K562 (cell line): ENCODE results near the gene SRP9. TPM values are rescaled to one million over a fixed set of nuclear protein-coding genes. Genes with fewer than 3 reads are reported as not detected.

ENCODE experiments used
- ATAC-seq: fragments of 200-7000 bp; cut with Tn5 transposase; 3 replicates; pipeline ENCODE4 v1.9.1; 2020; ENCODE audit warnings: moderate library complexity
- BruUV-seq: library from RNA; stranded (reverse); fragments of 400-500 nt; replicated peaks from 2 replicates; lab custom pipeline; 2021; lab: Mats Ljungman, UMichigan
- CTCF ChIA-PET: fragments of 300-600 bp; formaldehyde crosslinking; extraction: SDS; loops from one replicate; lab custom pipeline; 2021; ENCODE audit warnings: low intra/inter-chr PET ratio; lab: Yijun Ruan, JAX
- POLR2A ChIA-PET: fragments of 300-600, 350-650 bp; sonication (Branson Sonifier 250); formaldehyde crosslinking; extraction: SDS; loops from one replicate; lab custom pipeline; 2021; ENCODE audit warnings: antibody characterized with exemption, inconsistent platforms; lab: Yijun Ruan, JAX
- DNase-seq, 4 experiments: peaks; one replicate each; pipeline versions ENCODE4 v3.0.0 to v3.0.0-alpha.2; 2011 to 2018; ENCODE audit warnings: low spot score in 3 of 4, mixed read lengths in 3 of 4; ENCODE audit errors: extremely low read depth in 1 of 4
- FAIRE-seq: peaks from 2 replicates; lab custom pipeline; 2011; peaks lifted over from hg19 to GRCh38; lab: Jason Lieb, UNC
- H2AFZ ChIP-seq: 2 replicates; pipeline ENCODE4 v1.6.0; 2011; ENCODE audit warnings: low read depth, low read length, control low read depth, inconsistent platforms
- H3K27ac ChIP-seq: fragments of 200-600 bp; 3 replicates; pipeline ENCODE4 v1.8.0; 2011; ENCODE audit warnings: low read depth, mild to moderate bottlenecking, control low read depth, inconsistent platforms, low read length, moderate library complexity, mixed read lengths; ENCODE audit errors: extremely low read depth
- H3K27me3 ChIP-seq, 2 experiments: fragments of 300-600 bp in 1 of 2; 2 replicates in 1 of 2; 3 replicates in 1 of 2; pipeline versions ENCODE4 v1.6.0 to v1.8.0; 2011; ENCODE audit warnings: inconsistent platforms in 2 of 2, low read length in 2 of 2, mild to moderate bottlenecking in 1 of 2, mixed read lengths in 1 of 2, moderate library complexity in 1 of 2; ENCODE audit not compliant: control insufficient read depth in 2 of 2, insufficient read depth in 2 of 2
- H3K36me3 ChIP-seq: fragments of 300-600 bp; 3 replicates; pipeline ENCODE4 v1.8.0; 2011; ENCODE audit warnings: mild to moderate bottlenecking, low read length, inconsistent platforms; ENCODE audit not compliant: control insufficient read depth, insufficient read depth
- H3K4me1 ChIP-seq, 2 experiments: fragments of 200-600 bp in 1 of 2; replicated peaks in 1 of 2; 2 replicates in 1 of 2; 3 replicates in 1 of 2; pipeline versions ENCODE4 v1.5.1 to v1.8.0; 2011; ENCODE audit warnings: inconsistent platforms in 2 of 2, low read length in 2 of 2, mild to moderate bottlenecking in 1 of 2, mixed read lengths in 1 of 2, moderate library complexity in 1 of 2; ENCODE audit not compliant: control insufficient read depth in 2 of 2, insufficient read depth in 2 of 2
- H3K4me2 ChIP-seq: 2 replicates; pipeline ENCODE4 v1.6.1; 2011; ENCODE audit warnings: low read length, control low read depth, inconsistent platforms, mixed read lengths; ENCODE audit not compliant: insufficient read depth
- H3K4me3 ChIP-seq: fragments of 200-600 bp; sonication (generic), shearing (Covaris generic); 2 replicates; pipeline ENCODE4 v1.5.1; 2016; ENCODE audit warnings: control low read depth, inconsistent platforms
- H3K79me2 ChIP-seq: fragments of 200-600 bp; 3 replicates; pipeline ENCODE4 v1.8.0; 2011; ENCODE audit warnings: low read length, inconsistent platforms; ENCODE audit not compliant: control insufficient read depth, insufficient read depth
- H3K9ac ChIP-seq, 2 experiments: 2 replicates each; pipeline versions ENCODE4 v1.6.0 to v1.6.1; 2011; ENCODE audit warnings: low read depth in 2 of 2, low read length in 2 of 2, control low read depth in 1 of 2, inconsistent platforms in 1 of 2, mild to moderate bottlenecking in 1 of 2, mixed read lengths in 1 of 2; ENCODE audit not compliant: insufficient read depth in 1 of 2
- H3K9me1 ChIP-seq: one replicate; pipeline ENCODE4 v1.6.0; 2011; ENCODE audit warnings: inconsistent platforms, mild to moderate bottlenecking, low read length, moderate library complexity; ENCODE audit not compliant: control insufficient read depth, insufficient read depth
- H3K9me3 ChIP-seq: replicated peaks from 2 replicates; pipeline ENCODE4 v1.5.1; 2011; ENCODE audit warnings: low read depth, low read length, inconsistent platforms; ENCODE audit not compliant: control insufficient read depth, insufficient read depth
- H4K20me1 ChIP-seq: replicated peaks from 2 replicates; pipeline ENCODE4 v1.6.1; 2011; ENCODE audit warnings: low read length, inconsistent platforms, mixed read lengths; ENCODE audit not compliant: control insufficient read depth, insufficient read depth
- KLF6 ChIP-seq: fragments of 250-450 bp; sonication (Bioruptor Pico); IDR thresholded peaks from 2 replicates; pipeline ENCODE4 v1.4.0; 2020; ENCODE audit warnings: mild to moderate bottlenecking, moderate library complexity, borderline replicate concordance
- MTF1 ChIP-seq: fragments of 250-450 bp; sonication (Bioruptor Pico); IDR thresholded peaks from 2 replicates; pipeline ENCODE4 v1.9.0; 2021; ENCODE audit warnings: moderate library complexity, mild to moderate bottlenecking, inconsistent platforms, borderline replicate concordance
- NR1H2 ChIP-seq: sonication (generic); formaldehyde crosslinking; IDR thresholded peaks from 2 replicates; pipeline ENCODE4 v1.4.0; 2020; ENCODE audit warnings: mild to moderate bottlenecking, missing genetic modification reagents
- NR4A1 ChIP-seq, 2 experiments: fragments of 250-450 bp in 1 of 2; fragments of 450-650 bp in 1 of 2; sonication (Bioruptor Pico) in 1 of 2; IDR thresholded peaks; 2 replicates each; pipeline versions ENCODE4 v1.4.0 to v1.6.1; 2016 to 2020; ENCODE audit warnings: mild to moderate bottlenecking in 2 of 2, missing compliant biosample characterization in 1 of 2, missing genetic modification characterization in 1 of 2, moderate library complexity in 1 of 2
- PHF20 ChIP-seq: fragments of 450-650 bp; IDR thresholded peaks from 2 replicates; pipeline ENCODE4 v1.6.1; 2018; ENCODE audit not compliant: partially characterized antibody
- TEAD2 ChIP-seq: fragments of 450-650 bp; IDR thresholded peaks from 2 replicates; pipeline ENCODE4 v1.6.1; 2016; ENCODE audit warnings: missing genetic modification characterization, control low read depth, missing compliant biosample characterization
- ZNF77 ChIP-seq: fragments of 250-450 bp; sonication (Bioruptor Pico); IDR thresholded peaks from 2 replicates; pipeline ENCODE4 v1.5.0; 2020
- WGBS: fragments of 100-300 bp; shearing (Covaris generic); methylation state at CpG from one replicate; pipeline ENCODE4 v1.1.6; 2016; ENCODE audit warnings: low coverage, mixed read lengths; ENCODE audit not compliant: insufficient coverage; ENCODE audit errors: missing lambda C conversion rate; 5-methylcytosine and 5-hydroxymethylcytosine counted together
- in situ Hi-C: fragments of 300-500 bp; cut with MboI; formaldehyde crosslinking; loops from 4 replicates; pipeline ENCODE4 v1.15.0; 2018; ENCODE audit warnings: inconsistent platforms, mixed read lengths
- intact Hi-C: fragments of 100-400 bp; cut with micrococcal nuclease; formaldehyde crosslinking; loops from 2 replicates; pipeline ENCODE4 v1.14.2; 2022
- polyA plus RNA-seq, 8 experiments: library from polyadenylated mRNA; depleted of rRNA in 4 of 8; stranded (reverse) in 5 of 8; unstranded in 3 of 8; fragments of >200 nt; fragmentation: Nextera tagmentation in 2 of 8; fragmentation: Illumina TruSeq in 1 of 8; extraction: Ambion mirVana in 2 of 8; extraction: Trizol in 1 of 8; gene quantifications; 2 replicates each; pipeline versions ENCODE4 v1.2.1 to v1.2.3, GENCODE V29; 2011 to 2014; ENCODE audit warnings: inconsistent platforms in 1 of 8, missing spikeins in 1 of 8
- total RNA-seq, 7 experiments: library from RNA; depleted of rRNA in 6 of 7; stranded (reverse); fragments of >200 nt in 6 of 7; fragmentation: Illumina TruSeq in 2 of 7; extraction: Trizol in 2 of 7; gene quantifications; 2 replicates each; pipeline versions ENCODE4 v1.2.1 to v1.2.3, GENCODE V29; 2011 to 2021; ENCODE audit warnings: low replicate concordance in 1 of 7
- TF ChIP-seq, protein P1 (sequence below): fragments of 200-600 bp; sonication (generic); IDR thresholded peaks from one replicate; pipeline ENCODE4 v1.6.1; 2012; ENCODE audit warnings: mild to moderate bottlenecking, low read depth, low read length, inconsistent platforms
- TF ChIP-seq, protein P2 (sequence below), 3 experiments: fragments of 200-800 bp in 1 of 3; sonication (Bioruptor generic) in 1 of 3; sonication (generic) in 1 of 3; formaldehyde crosslinking in 1 of 3; IDR thresholded peaks; 2 replicates each; pipeline versions ENCODE4 v1.6.1 to v1.8.0; 2016 to 2022; ENCODE audit warnings: mild to moderate bottlenecking in 2 of 3, missing compliant biosample characterization in 2 of 3, missing genetic modification characterization in 2 of 3, missing genetic modification reagents in 1 of 3

SRP9 gene
- total and polyA plus RNA-seq, 9 of the 15 experiments (the other 6 are each of a cell fraction or from before 2014, with no cell fraction given): 273 to 1,892 (median 668) TPM

DNA sequence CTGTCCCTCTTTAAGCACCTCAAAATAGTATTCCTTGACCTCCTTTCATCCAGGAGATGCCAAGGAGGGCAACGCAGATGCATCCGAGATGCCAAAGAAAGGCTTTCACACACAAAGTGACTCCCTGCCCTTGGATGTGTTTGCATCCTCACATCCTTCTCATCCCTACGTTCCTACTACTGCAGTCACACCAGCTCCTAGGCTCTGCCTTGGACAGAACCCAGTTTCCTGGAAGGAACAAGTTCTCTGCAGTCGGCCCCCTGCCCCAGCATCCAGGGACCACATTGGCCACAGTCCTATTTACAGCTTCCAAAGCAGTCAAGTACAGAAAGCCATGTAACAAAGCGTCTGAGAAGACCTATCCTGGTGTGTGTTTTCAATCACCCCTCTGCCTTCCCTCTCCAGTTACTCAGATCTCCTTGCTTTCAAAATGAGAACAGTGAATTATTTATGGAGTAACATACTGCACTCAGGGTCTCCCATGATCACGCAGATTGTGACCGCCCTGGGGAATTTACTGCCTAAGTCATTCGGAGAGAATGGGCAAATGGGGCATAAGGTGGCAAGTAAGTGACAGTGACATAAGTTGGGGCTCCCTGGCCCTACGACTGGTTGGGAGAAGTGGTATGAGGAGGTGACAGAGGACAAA, 21.8 kb upstream of the SRP9 start:
- H3K9ac ChIP-seq: no peak overlapping the region
- ChIA-PET CTCF (no interaction called here), POLR2A (interaction anchor here (0.5 to 0.6 kb wide), 3 partner anchors 9 to 1426 kb away, joined by 3 to 7 read pairs (median 3); partner anchors contain the start of gene NVL)
- H2AFZ ChIP-seq: no peak overlapping the region
- peaks cover 0 to 3% of the 10 kb centered on the region in 2 experiments; a peak in 3 of 5 replicates for H3K4me1 ChIP-seq
- BruUV-seq: no TSS peak
- H3K9me3 ChIP-seq: no peaks in the 10 kb centered on the region
- in situ Hi-C loops (no loop called here), intact Hi-C loops (no loop called here)
- H3K79me2 ChIP-seq: no peaks in the 10 kb centered on the region
- no peaks in the 10 kb centered on the region for H3K36me3 ChIP-seq
- peaks cover 5% of the 10 kb centered on the region; the same call in 1 of the 2 replicates for H4K20me1 ChIP-seq
- no peak for FAIRE-seq
- H3K4me3 ChIP-seq: no peak overlapping the region
- no peak for ATAC-seq
- no peak overlapping the region for H3K27ac ChIP-seq
- H3K9me1 ChIP-seq: no peaks in the 10 kb centered on the region
- no peak overlapping the region for H3K4me2 ChIP-seq
- WGBS: 18% methylated on average over 9 of the region's 9 CpGs
- H3K27me3 ChIP-seq: peaks cover 24 to 44% of the 10 kb centered on the region in 2 experiments
- DNase-seq: no peak
- TF ChIP-seq, protein P1, sequence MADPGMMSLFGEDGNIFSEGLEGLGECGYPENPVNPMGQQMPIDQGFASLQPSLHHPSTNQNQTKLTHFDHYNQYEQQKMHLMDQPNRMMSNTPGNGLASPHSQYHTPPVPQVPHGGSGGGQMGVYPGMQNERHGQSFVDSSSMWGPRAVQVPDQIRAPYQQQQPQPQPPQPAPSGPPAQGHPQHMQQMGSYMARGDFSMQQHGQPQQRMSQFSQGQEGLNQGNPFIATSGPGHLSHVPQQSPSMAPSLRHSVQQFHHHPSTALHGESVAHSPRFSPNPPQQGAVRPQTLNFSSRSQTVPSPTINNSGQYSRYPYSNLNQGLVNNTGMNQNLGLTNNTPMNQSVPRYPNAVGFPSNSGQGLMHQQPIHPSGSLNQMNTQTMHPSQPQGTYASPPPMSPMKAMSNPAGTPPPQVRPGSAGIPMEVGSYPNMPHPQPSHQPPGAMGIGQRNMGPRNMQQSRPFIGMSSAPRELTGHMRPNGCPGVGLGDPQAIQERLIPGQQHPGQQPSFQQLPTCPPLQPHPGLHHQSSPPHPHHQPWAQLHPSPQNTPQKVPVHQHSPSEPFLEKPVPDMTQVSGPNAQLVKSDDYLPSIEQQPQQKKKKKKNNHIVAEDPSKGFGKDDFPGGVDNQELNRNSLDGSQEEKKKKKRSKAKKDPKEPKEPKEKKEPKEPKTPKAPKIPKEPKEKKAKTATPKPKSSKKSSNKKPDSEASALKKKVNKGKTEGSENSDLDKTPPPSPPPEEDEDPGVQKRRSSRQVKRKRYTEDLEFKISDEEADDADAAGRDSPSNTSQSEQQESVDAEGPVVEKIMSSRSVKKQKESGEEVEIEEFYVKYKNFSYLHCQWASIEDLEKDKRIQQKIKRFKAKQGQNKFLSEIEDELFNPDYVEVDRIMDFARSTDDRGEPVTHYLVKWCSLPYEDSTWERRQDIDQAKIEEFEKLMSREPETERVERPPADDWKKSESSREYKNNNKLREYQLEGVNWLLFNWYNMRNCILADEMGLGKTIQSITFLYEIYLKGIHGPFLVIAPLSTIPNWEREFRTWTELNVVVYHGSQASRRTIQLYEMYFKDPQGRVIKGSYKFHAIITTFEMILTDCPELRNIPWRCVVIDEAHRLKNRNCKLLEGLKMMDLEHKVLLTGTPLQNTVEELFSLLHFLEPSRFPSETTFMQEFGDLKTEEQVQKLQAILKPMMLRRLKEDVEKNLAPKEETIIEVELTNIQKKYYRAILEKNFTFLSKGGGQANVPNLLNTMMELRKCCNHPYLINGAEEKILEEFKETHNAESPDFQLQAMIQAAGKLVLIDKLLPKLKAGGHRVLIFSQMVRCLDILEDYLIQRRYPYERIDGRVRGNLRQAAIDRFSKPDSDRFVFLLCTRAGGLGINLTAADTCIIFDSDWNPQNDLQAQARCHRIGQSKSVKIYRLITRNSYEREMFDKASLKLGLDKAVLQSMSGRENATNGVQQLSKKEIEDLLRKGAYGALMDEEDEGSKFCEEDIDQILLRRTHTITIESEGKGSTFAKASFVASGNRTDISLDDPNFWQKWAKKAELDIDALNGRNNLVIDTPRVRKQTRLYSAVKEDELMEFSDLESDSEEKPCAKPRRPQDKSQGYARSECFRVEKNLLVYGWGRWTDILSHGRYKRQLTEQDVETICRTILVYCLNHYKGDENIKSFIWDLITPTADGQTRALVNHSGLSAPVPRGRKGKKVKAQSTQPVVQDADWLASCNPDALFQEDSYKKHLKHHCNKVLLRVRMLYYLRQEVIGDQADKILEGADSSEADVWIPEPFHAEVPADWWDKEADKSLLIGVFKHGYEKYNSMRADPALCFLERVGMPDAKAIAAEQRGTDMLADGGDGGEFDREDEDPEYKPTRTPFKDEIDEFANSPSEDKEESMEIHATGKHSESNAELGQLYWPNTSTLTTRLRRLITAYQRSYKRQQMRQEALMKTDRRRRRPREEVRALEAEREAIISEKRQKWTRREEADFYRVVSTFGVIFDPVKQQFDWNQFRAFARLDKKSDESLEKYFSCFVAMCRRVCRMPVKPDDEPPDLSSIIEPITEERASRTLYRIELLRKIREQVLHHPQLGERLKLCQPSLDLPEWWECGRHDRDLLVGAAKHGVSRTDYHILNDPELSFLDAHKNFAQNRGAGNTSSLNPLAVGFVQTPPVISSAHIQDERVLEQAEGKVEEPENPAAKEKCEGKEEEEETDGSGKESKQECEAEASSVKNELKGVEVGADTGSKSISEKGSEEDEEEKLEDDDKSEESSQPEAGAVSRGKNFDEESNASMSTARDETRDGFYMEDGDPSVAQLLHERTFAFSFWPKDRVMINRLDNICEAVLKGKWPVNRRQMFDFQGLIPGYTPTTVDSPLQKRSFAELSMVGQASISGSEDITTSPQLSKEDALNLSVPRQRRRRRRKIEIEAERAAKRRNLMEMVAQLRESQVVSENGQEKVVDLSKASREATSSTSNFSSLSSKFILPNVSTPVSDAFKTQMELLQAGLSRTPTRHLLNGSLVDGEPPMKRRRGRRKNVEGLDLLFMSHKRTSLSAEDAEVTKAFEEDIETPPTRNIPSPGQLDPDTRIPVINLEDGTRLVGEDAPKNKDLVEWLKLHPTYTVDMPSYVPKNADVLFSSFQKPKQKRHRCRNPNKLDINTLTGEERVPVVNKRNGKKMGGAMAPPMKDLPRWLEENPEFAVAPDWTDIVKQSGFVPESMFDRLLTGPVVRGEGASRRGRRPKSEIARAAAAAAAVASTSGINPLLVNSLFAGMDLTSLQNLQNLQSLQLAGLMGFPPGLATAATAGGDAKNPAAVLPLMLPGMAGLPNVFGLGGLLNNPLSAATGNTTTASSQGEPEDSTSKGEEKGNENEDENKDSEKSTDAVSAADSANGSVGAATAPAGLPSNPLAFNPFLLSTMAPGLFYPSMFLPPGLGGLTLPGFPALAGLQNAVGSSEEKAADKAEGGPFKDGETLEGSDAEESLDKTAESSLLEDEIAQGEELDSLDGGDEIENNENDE: no peak
- TF ChIP-seq TEAD2 (tag) (no peak), NR1H2 (CRISPR knock-in tag) (no peak), KLF6 (CRISPR knock-in tag) (no peak), NR4A1 (CRISPR knock-in tag; IDR thresholded peaks at IDR 0.05) (no peak), NR4A1 (tag; IDR thresholded peaks at IDR 0.05) (no peak), ZNF77 (CRISPR knock-in tag) (no peak), PHF20 (no peak), MTF1 (CRISPR knock-in tag) (no peak)
- TF ChIP-seq, protein P2, sequence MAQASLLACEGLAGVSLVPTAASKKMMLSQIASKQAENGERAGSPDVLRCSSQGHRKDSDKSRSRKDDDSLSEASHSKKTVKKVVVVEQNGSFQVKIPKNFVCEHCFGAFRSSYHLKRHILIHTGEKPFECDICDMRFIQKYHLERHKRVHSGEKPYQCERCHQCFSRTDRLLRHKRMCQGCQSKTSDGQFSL (CRISPR knock-in tag; IDR thresholded peaks at IDR 0.05): no peak
- TF ChIP-seq, protein P2 (tag; IDR thresholded peaks at IDR 0.05): no peak
